ENCODE measurements around the gene SPPL2A.
"Not testable (repeated sequence)": the region's sequence is repeated elsewhere in the genome, so short reads cannot be mapped to it uniquely, and the experiment has no call there.

Gene SPPL2A, protein sequence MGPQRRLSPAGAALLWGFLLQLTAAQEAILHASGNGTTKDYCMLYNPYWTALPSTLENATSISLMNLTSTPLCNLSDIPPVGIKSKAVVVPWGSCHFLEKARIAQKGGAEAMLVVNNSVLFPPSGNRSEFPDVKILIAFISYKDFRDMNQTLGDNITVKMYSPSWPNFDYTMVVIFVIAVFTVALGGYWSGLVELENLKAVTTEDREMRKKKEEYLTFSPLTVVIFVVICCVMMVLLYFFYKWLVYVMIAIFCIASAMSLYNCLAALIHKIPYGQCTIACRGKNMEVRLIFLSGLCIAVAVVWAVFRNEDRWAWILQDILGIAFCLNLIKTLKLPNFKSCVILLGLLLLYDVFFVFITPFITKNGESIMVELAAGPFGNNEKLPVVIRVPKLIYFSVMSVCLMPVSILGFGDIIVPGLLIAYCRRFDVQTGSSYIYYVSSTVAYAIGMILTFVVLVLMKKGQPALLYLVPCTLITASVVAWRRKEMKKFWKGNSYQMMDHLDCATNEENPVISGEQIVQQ

DNA sequence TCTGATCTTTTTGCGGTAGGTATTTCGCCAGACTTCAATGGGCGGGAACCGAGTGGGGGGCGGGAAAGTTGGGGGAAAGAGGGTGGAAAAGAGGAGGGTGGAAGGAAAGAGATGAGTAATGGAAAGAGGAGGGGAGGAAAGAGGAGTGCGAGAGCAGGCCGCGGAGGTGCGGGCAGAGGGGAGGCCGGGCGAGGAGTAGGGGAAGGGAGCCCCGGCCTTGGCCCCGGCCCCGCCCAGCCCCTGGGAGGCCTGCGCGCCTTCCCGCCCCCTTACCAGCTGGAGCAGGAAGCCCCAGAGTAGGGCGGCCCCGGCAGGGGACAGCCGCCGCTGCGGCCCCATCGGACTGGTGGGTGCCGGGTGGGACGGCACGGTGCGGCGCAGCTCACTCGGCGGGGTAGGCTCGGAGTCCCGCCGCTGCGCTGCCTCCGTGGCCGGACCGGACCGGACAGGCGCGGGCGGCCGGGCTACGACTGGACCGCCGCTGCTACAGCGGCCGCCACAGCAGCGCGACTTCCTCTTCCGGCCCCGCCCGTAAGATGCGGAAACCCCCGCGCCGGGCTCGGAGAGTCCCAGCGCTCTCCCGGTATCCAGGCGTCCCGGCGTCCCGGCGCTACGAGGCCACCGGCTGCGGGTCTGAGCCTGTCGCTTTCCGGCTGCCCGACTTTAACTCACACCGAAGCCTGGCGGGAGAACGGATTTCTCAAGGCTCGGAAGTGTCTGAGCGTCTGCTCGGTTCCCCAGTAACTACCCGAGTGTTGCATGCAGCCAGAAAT, at the start of gene SPPL2A:
SPPL2A (minus strand) TSS at position 512 of the 773 bp plus-strand sequence; CDS start at position 339, 173 bp downstream.
- DNase-seq, result no peak

DNA sequence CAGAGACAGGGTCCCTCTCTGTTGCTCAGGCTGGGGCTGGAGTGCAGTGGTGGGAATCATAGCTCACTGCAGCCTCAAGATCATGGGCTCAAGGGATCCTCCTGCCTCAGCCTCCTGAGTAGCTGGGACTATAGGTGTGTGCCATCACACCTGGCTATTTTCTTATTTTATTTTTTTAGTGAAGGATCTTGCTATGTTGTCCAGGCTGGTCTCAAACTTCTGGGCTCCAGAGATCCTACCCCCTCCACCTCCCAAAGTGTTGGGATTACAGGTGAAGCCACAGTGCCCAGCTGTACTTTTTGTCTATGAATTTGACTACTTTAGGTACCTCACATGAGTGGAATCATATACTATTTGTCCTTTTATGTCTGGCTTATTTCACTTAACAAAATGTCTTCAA, 49.1 kb upstream of the SPPL2A start:
- DNase-seq, result no peak

DNA sequence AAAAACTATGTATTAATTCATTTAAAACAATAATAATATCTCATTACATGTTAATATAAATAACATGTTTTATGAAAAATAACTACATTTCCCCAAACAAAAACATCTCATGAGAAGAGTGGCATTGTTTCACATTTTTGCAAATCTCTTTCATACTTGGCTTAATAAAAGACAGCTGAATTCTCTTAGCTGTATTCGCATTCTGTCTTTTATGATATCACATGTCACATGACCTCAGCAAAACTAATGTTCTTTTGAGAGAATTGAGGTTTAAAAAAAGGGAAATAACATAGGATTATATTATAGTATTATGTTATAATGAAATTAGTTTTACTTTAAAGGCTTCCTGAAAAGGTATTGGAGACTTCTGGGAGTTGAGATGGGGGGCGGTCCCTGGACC, 48.4 kb upstream of the SPPL2A start:
- DNase-seq, result no peak

DNA sequence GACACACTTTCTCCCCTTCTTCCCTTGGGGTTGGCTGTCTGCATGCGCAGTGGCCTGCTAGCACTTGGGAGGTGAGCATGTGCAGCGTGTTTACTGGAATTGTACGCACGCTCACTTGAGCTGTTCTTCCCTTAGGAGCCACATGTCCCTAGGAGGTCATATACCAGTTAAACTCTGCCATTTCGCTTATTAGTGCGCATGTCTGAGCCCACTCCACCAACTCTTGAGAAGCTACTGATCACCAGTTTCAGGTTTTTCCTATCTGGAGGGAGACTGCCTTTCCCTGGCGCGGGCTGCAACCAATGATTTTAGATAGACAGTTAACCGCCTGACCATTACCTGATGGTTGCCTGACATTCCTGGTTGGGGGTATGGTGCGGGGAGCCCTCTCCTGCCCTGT, 47.6 kb upstream of the SPPL2A start:
- DNase-seq, result no peak

DNA sequence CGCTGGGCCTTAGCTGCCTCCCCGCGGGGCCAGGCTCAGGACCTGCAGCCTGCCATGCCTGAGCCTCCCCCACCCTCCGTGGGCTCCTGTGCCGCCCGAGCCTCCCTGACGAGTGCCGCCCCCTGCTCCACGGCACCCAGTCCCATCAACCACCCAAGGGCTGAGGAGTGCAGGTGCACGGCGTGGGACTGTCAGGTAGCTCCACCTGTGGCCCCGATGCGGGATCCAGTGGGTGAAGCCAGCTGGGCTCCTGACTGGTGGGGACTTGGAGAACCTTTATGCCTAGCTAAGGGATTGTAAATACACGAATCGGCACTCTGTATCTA, 46.6 kb upstream of the SPPL2A start:
- DNase-seq, result not testable (repeated sequence)

DNA sequence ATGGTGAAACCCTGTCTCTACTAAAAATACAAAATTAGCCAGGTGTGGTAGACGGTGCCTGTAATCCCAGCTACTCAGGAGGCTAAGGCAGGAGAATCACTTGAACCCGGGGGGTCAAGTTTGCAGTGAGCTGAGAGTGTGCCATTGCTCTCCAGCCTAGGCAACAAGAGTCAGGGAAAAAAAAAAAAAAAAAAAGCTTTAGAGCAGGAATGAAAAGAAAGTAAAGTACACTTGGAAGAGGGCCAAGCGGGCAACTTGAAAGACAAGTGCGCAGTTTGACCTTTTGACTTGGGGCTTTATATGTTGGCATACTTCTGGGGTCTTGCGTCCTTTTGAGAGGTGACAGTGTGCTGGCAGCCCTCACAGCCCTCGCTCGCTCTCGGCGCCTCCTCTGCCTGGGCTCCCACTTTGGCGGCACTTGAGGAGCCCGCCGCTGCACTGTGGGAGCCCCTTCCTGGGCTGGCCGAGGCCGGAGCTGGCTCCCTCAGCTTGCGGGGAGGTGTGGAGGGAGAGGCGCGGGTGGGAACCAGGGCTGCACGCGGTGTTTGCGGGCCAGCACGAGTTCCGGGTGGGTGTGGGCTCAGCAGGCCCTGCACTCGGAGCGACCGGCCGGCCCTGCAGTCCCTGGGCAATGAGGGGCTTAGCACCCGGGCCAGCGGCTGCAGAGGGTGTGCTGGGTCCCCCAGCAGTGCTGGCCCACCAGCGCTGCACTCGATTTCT, 46.1 kb upstream of the SPPL2A start:
- DNase-seq, result not testable (repeated sequence)

DNA sequence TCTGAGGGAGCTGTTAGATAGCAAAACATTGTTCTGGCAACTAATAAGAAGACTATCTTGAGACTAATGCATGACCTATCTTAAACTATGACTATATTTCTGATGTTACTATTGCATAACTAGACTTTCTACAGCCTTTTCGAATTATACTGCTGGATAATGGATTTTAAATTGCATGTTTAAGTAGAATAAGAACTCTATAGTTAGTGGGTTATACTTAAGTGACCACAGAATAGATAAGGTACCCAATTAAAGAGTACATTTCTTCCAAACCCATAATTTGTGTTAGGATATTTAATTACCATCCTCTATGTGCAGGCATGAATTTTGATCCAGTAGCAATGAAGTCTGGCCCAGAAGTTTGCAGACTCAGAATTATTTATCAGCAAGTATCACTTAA, 44.6 kb upstream of the SPPL2A start:
- no peak for DNase-seq

DNA sequence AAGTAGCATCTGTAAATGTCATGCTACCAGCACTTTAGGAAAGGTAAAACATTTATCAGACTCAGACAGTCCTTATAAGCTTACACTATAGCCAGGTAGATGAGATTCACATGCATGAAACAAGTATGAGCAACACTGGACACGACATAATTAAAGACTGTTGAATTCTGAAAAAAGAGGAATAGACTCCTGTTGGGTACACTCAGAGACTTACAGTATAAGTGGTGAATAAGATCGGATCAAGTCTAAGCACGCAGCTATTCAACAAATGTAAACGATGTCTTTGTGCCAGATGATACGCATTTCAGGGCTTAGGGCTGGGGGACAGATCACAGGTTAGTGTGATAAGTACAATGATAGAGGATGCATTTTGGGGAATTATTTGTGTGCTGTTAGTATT, 43.2 kb upstream of the SPPL2A start:
- DNase-seq, result no peak

DNA sequence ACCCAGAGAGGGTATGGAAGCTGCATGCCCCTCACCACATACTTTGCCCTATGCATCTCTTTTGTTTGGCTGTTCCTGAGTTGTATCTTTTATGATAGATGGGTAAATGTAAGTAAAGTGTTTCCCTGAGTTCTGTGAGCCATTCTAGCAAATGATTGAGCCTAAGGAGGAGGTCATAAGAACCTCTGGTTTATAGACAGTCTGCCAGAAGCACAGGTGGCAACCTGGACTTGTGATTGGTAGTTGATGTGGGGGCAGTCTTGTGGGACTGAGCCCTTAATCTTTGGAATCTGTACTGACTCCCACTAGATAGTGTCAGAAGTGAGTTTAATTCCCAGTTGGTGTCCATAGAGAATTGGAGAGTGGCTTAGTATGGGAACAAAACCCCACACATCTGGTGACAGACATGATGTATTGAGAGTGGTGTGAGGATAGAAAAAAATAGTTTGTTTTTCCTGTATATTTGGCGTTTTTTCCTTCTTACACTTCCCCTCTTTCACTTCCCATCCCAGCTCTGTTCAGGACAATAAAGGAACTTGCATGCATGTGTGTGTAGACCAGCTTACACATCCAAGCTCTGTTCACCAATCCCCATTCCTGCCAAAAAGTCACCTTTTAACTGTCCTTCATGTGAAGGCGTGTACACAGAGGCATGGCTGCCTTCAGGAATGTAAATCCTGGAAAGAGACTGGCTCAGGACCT, 38.1 kb upstream of the SPPL2A start:
- DNase-seq, result no peak

DNA sequence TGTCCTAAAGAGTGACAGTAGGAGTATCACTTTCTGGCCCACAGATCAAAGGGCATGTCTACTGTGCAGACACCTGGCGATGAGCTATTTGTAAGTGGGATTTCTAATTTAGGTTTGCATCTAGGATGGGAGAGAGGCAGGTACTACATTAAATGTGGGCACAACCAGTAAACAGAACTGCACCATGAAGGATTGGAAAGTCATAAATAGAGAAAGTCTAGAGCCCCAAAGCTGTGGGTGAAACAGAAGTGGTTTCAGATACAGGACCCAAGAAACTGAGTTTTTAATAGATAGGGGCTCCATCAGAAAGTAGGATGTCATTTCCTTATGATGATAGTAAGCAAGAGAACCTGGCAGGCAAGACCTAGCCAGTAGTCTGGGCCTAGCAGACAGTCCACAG, 35.2 kb upstream of the SPPL2A start:
- DNase-seq, result no peak

DNA sequence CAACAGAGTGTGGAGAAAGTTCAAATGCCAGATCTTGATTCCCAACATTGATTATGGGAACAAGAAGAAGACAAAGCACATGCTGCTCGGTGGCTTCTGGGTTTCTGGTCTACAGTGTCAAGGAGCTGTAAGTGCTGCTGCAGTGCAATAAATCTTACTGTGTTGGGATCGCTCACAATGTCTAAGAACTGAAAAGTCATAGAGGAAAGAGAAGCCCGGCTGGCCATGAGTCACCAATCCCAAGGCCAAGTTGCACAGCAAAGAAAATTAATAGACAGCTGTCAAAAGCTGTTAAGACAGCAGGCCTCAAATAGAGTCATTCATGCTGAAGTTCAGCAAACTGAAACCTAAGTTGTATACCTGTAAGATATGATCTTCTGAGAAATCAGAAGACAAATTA, 33.2 kb upstream of the SPPL2A start:
- no peak for DNase-seq

DNA sequence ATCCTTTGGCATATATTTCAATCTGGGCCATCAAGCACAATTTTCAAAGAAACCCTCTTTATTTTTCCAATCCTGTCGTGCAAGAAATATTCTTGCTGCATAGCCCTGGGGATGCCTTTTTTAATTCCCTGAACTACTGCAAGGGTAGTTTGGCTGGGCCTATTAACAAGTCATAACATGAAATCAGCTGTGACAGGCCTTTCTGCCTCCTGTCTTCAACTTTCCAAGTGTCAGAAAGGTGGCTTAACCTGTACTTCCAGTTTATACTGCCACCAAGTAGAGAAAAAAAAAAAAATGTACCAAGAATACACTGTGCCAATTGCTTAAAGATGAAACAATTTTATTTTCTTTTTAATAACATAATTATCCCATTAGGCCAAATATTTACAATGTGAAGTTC, 32.4 kb upstream of the SPPL2A start:
- DNase-seq, result no peak

DNA sequence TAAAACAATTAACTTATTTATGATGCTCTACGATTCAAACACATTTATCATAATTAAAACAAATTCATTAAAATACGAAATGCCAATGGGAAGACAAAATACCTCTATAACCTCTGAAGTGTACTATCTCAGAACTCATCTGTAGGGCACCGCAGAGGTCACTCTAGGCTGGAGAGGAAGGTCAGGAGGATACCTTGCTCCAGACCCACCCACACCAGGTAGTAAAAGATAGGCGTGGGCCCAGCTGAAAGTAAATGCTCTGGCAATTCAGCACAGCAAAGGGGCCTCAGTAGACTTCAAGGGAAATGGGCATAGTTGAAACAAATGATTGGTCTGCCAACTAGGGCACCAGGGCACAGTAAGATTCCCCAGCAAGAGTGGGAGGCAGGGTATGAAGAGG, 26.0 kb upstream of the SPPL2A start:
- no peak for DNase-seq

DNA sequence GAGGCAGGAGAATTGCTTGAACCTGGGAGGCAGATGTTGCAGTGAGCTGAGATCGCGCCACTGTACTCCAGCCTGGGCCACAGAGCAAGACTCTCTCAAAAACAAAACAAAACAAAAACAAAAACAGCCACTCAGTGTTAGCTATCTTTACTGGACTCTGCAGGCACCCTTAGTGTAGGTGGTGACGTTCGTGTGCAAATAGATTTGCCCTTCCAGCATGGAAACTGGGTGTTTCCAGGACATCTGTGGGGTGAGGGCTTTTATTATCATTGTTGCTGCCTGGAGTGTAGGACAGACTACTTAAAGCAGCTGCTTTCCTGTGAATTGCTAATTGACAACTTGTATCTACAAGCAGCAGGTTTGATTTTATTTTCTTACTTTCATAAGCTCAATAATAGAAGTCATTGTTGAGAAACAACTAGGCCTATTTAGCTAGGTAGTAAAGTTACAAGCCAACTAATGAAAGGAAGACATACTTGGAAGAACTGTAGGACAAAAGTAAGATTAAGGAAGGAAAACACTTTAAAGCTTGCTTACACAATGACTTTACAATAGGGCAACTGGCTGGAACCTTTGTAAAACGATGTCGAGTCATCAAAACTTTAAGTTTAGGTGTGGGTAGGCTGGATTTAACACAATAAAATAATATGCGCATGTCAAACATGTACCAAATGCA, 25.4 kb upstream of the SPPL2A start:
- DNase-seq, result no peak

DNA sequence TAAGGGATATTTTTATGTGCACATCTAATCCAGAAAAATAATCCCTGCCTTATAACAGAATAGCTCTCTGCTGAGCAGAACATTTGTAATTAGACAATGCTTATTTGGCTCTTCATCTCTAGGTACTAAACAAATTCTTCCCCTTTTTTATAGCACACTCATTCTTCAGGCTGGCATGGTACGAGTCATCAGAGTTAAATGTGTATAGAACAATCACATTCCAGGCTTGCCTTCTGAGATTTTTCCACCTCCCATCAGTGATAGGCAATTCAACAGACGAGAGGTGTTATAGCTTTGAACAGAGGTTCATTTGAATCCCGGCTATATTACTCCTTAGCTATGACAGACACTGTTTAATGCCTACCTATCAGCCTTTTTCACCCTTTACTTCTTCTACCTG, 21.4 kb upstream of the SPPL2A start:
- DNase-seq, result no peak

DNA sequence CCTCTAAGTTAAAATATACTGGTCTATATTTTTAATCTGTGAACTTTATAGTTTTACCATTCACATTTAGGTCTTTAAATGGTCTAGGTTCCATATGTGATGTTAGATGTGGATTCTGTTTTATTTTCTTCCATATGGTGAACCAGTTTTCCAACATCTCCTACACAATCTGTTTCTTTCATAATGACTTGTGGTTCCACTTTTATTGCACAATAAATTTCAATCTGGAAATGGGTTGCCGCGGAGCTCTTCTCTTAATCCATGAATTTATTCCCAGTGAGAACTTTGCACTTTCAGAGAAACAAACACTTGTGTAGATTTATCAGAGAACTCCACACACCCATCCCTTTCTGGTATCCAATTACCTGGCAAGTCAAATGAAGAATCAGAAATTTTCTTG, 20.9 kb upstream of the SPPL2A start:
- DNase-seq, result no peak

DNA sequence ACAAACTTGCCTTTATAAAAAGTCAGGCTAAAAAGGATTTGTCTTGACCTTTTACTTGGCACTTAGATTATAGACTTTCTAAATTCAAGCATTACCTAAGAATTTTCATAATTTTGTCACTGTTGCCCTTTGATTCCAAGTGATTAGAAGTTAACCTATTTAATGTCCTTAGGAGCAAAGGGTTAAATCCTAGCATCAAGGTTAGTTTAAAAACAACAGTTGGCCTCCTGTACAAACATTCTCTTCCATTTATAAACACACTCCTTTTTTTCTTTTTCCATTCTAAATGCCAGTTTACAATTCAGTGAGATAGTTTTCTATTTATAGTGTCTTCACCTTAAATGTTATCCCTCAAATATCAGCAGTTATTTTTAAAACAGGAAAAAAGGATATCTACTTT, 18.4 kb upstream of the SPPL2A start:
- DNase-seq, result no peak

DNA sequence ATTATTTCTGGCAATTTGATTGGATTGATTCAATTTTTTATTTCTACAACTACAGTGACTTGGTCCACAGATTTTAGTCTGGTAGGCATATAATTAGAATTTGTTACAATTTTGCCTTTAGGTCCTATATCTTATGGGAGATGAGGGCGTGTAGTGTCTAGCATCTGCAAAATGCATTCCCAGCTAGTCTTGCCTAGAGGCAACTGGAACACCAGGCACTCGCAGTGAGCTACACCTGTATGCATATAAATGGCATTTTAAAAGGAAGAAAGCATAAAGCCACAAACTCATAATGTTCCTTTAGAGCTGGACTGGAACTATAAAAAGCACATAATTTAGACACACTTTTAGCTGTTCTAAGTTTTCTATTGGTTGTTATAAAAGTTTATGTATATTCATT, 17.9 kb upstream of the SPPL2A start:
- no peak for DNase-seq

DNA sequence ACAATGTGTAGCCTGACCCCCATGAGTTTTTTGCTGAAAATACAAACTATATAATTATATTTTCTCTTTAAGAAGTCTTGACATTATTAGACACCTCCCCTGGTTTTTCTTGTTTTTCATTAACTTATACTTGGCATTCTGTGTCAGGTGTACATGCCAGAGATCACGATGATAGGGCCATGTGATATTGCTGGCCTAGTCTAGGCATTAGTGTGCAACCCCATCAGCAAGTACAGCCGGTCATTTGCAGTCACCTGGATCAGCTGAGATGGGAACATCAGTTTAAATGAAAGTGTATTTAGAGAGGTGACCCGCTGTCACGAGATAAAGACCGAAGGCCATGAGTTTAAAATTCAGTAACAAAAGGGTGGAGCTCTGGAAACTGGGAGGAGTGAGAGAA, 12.6 kb upstream of the SPPL2A start:
- no peak for DNase-seq

DNA sequence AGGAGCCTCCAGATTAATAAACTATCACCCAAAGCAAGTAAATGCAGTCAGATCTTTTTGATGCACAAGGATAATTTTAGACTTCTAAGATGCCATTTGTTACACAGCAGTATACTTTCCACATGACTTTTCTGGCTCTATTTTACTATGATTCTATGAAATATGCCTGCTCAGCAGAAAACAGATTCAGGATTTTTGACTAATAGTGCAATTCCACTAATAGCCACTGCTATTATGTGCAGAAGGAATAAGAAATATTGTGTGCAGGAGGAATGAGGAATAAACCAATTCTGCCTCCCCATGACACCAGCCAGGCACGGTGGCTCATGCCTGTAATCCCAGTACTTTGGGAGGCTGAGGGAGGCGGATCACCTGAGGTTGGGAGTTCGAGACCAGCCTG, 11.5 kb upstream of the SPPL2A start:
- no peak for DNase-seq

DNA sequence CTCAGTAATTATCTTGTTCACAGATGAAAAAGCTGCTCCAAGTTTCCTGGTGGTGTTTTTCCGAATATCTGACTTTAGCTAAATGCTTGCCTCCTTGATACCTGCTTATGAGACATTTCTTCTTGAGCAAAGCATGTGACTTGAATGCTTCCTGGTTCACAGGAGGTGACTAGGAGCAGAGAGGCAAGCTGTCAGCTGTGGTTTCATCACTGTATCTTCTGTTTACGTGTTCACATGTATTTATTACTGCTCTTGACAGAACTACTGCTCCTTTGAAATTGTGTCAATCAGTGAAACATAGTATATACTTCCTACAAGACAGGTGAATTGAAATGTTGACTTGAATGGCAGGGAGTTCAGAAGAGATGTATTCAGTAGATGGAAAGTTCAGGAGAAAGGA, 8.9 kb upstream of the SPPL2A start:
- DNase-seq, result no peak

DNA sequence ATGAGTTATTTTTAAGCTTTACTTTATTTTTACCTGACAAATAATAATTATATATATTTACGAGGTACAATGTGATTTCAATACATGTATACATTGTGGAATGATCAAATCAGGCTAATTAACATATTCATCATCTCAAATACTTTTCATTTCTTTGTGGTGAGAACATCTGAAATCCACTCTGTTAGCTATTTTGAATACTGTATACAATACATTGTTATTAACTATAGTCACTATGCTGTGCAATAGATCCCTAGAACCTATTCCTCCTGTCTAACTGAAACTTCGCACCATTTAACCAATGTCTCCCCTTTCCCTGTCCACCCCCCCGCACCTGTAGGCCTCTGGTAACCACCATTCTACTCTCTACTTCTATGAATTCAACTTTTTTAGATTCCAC, 7.9 kb upstream of the SPPL2A start:
- DNase-seq, result no peak
